K562 (cell line): ENCODE results near the gene SORCS2. TPM values are rescaled to one million over a fixed set of nuclear protein-coding genes. Genes with fewer than 3 reads are reported as not detected.

Experiments used
- ATAC-seq: fragments of 200-7000 bp; cut with Tn5 transposase; 3 replicates; pipeline ENCODE4 v1.9.1; 2020; ENCODE audit warnings: moderate library complexity
- BruUV-seq: library from RNA; stranded (reverse); fragments of 400-500 nt; replicated peaks from 2 replicates; lab custom pipeline; 2021; lab: Mats Ljungman, UMichigan
- CTCF ChIA-PET: fragments of 300-600 bp; formaldehyde crosslinking; extraction: SDS; loops from one replicate; lab custom pipeline; 2021; ENCODE audit warnings: low intra/inter-chr PET ratio; lab: Yijun Ruan, JAX
- POLR2A ChIA-PET: fragments of 300-600, 350-650 bp; sonication (Branson Sonifier 250); formaldehyde crosslinking; extraction: SDS; loops from one replicate; lab custom pipeline; 2021; ENCODE audit warnings: antibody characterized with exemption, inconsistent platforms; lab: Yijun Ruan, JAX
- DNase-seq, 4 experiments: peaks; one replicate each; pipeline versions ENCODE4 v3.0.0 to v3.0.0-alpha.2; 2011 to 2018; ENCODE audit warnings: low spot score in 3 of 4, mixed read lengths in 3 of 4; ENCODE audit errors: extremely low read depth in 1 of 4
- FAIRE-seq: peaks from 2 replicates; lab custom pipeline; 2011; peaks lifted over from hg19 to GRCh38; lab: Jason Lieb, UNC
- H2AFZ ChIP-seq: 2 replicates; pipeline ENCODE4 v1.6.0; 2011; ENCODE audit warnings: low read depth, low read length, control low read depth, inconsistent platforms
- H3K27ac ChIP-seq: fragments of 200-600 bp; 3 replicates; pipeline ENCODE4 v1.8.0; 2011; ENCODE audit warnings: low read depth, mild to moderate bottlenecking, control low read depth, inconsistent platforms, low read length, moderate library complexity, mixed read lengths; ENCODE audit errors: extremely low read depth
- H3K27me3 ChIP-seq, 2 experiments: fragments of 300-600 bp in 1 of 2; 2 replicates in 1 of 2; 3 replicates in 1 of 2; pipeline versions ENCODE4 v1.6.0 to v1.8.0; 2011; ENCODE audit warnings: inconsistent platforms in 2 of 2, low read length in 2 of 2, mild to moderate bottlenecking in 1 of 2, mixed read lengths in 1 of 2, moderate library complexity in 1 of 2; ENCODE audit not compliant: control insufficient read depth in 2 of 2, insufficient read depth in 2 of 2
- H3K36me3 ChIP-seq: fragments of 300-600 bp; 3 replicates; pipeline ENCODE4 v1.8.0; 2011; ENCODE audit warnings: mild to moderate bottlenecking, low read length, inconsistent platforms; ENCODE audit not compliant: control insufficient read depth, insufficient read depth
- H3K4me1 ChIP-seq, 2 experiments: fragments of 200-600 bp in 1 of 2; replicated peaks in 1 of 2; 2 replicates in 1 of 2; 3 replicates in 1 of 2; pipeline versions ENCODE4 v1.5.1 to v1.8.0; 2011; ENCODE audit warnings: inconsistent platforms in 2 of 2, low read length in 2 of 2, mild to moderate bottlenecking in 1 of 2, mixed read lengths in 1 of 2, moderate library complexity in 1 of 2; ENCODE audit not compliant: control insufficient read depth in 2 of 2, insufficient read depth in 2 of 2
- H3K4me2 ChIP-seq: 2 replicates; pipeline ENCODE4 v1.6.1; 2011; ENCODE audit warnings: low read length, control low read depth, inconsistent platforms, mixed read lengths; ENCODE audit not compliant: insufficient read depth
- H3K4me3 ChIP-seq: fragments of 200-600 bp; sonication (generic), shearing (Covaris generic); 2 replicates; pipeline ENCODE4 v1.5.1; 2016; ENCODE audit warnings: control low read depth, inconsistent platforms
- H3K79me2 ChIP-seq: fragments of 200-600 bp; 3 replicates; pipeline ENCODE4 v1.8.0; 2011; ENCODE audit warnings: low read length, inconsistent platforms; ENCODE audit not compliant: control insufficient read depth, insufficient read depth
- H3K9ac ChIP-seq, 2 experiments: 2 replicates each; pipeline versions ENCODE4 v1.6.0 to v1.6.1; 2011; ENCODE audit warnings: low read depth in 2 of 2, low read length in 2 of 2, control low read depth in 1 of 2, inconsistent platforms in 1 of 2, mild to moderate bottlenecking in 1 of 2, mixed read lengths in 1 of 2; ENCODE audit not compliant: insufficient read depth in 1 of 2
- H3K9me1 ChIP-seq: one replicate; pipeline ENCODE4 v1.6.0; 2011; ENCODE audit warnings: inconsistent platforms, mild to moderate bottlenecking, low read length, moderate library complexity; ENCODE audit not compliant: control insufficient read depth, insufficient read depth
- H3K9me3 ChIP-seq: replicated peaks from 2 replicates; pipeline ENCODE4 v1.5.1; 2011; ENCODE audit warnings: low read depth, low read length, inconsistent platforms; ENCODE audit not compliant: control insufficient read depth, insufficient read depth
- H4K20me1 ChIP-seq: replicated peaks from 2 replicates; pipeline ENCODE4 v1.6.1; 2011; ENCODE audit warnings: low read length, inconsistent platforms, mixed read lengths; ENCODE audit not compliant: control insufficient read depth, insufficient read depth
- FOS ChIP-seq: IDR thresholded peaks from 3 replicates; pipeline ENCODE4 v1.6.1; 2011; ENCODE audit not compliant: insufficient read length; ENCODE audit errors: extremely low read depth
- TFAP4 ChIP-seq: sonication (generic); formaldehyde crosslinking; IDR thresholded peaks from 2 replicates; pipeline ENCODE4 v1.8.0; 2022; ENCODE audit warnings: missing genetic modification reagents, mild to moderate bottlenecking, moderate library complexity, borderline replicate concordance
- ZBTB49 ChIP-seq: sonication (generic); formaldehyde crosslinking; IDR thresholded peaks from 2 replicates; pipeline ENCODE4 v1.8.0; 2022; ENCODE audit warnings: missing genetic modification reagents, mild to moderate bottlenecking, borderline replicate concordance
- WGBS: fragments of 100-300 bp; shearing (Covaris generic); methylation state at CpG from one replicate; pipeline ENCODE4 v1.1.6; 2016; ENCODE audit warnings: low coverage, mixed read lengths; ENCODE audit not compliant: insufficient coverage; ENCODE audit errors: missing lambda C conversion rate; 5-methylcytosine and 5-hydroxymethylcytosine counted together
- in situ Hi-C: fragments of 300-500 bp; cut with MboI; formaldehyde crosslinking; loops from 4 replicates; pipeline ENCODE4 v1.15.0; 2018; ENCODE audit warnings: inconsistent platforms, mixed read lengths
- intact Hi-C: fragments of 100-400 bp; cut with micrococcal nuclease; formaldehyde crosslinking; loops from 2 replicates; pipeline ENCODE4 v1.14.2; 2022
- polyA plus RNA-seq, 8 experiments: library from polyadenylated mRNA; depleted of rRNA in 4 of 8; stranded (reverse) in 5 of 8; unstranded in 3 of 8; fragments of >200 nt; fragmentation: Nextera tagmentation in 2 of 8; fragmentation: Illumina TruSeq in 1 of 8; extraction: Ambion mirVana in 2 of 8; extraction: Trizol in 1 of 8; gene quantifications; 2 replicates each; pipeline versions ENCODE4 v1.2.1 to v1.2.3, GENCODE V29; 2011 to 2014; ENCODE audit warnings: inconsistent platforms in 1 of 8, missing spikeins in 1 of 8
- total RNA-seq, 7 experiments: library from RNA; depleted of rRNA in 6 of 7; stranded (reverse); fragments of >200 nt in 6 of 7; fragmentation: Illumina TruSeq in 2 of 7; extraction: Trizol in 2 of 7; gene quantifications; 2 replicates each; pipeline versions ENCODE4 v1.2.1 to v1.2.3, GENCODE V29; 2011 to 2021; ENCODE audit warnings: low replicate concordance in 1 of 7

The SORCS2 gene
- total and polyA plus RNA-seq, 9 of the 15 experiments (the other 6 are each of a cell fraction or from before 2014, with no cell fraction given) = not detected

DNA sequence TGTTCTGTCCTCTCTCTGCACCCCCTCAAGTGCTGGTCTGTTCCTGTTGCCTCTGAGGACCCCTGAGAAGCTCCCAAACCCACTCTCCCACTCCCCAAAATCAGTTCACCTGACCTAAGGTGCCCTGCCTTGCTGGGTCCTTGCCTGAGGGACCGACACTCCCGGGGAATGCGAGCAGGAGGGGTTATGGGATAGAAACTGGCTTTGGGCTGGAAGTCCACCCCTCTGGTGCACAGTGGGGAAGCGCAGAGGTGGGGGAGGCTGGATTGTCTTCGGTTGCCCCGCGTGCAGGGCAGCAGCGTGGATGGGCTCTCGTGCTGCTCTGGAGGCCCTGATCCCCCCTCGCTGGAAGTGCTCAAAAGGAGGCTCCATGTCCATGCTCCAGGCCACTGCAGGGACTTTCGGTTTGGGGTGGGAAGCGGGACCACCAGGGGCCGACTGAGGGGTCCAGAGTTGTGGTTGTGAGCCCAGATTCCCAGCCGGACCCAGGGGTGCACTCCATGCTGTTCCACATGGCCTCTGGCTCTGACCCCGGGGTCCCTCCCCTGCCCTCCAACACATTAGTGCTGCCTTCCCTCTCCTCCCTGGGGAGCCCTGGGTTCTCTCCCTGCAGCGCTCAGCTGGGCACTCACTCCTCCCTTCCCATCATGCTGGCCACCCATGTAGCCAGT, 7.6 kb downstream of the SORCS2 start (continued):
- TF ChIP-seq ZBTB49 (CRISPR knock-in tag) = no peak
- TF ChIP-seq FOS = no peak
- TF ChIP-seq, all 486 proteins: peak for 0

DNA sequence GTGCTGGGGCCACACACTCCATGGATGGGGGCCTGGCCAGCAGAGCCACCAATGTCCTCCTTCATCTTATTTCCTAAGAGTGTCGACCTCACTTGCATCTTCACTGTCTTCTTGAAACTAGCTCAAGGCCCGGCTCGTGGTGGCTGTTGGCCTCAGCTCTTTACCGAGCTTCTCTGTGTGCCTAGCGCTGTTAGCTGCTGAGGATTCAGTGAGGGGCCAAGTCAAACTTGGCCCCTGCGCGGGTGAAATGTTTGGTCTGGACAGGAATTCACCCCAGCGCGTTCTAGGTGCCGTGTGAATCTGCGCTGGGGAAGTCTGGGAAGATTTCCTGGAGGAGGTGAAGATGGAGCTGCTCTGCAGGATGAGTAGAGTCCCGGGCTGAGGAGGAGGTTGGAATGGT, 8.5 kb downstream of the SORCS2 start:
- intact Hi-C loops = no loop called here
- in situ Hi-C loops = no loop called here
- H3K27me3 ChIP-seq = peaks cover 31 to 73% of the 10 kb centered on the region in 2 experiments

More for the DNA sequence above, 8.5 kb downstream of the SORCS2 start:
- Histone ChIP-seq H3K4me1 (no peaks in the 10 kb centered on the region), H4K20me1 (peaks cover 4% of the 10 kb centered on the region; the same call in 1 of the 2 replicates), H3K9me1 (no peaks in the 10 kb centered on the region), H3K27ac (no peak overlapping the region), H3K4me2 (no peak overlapping the region), H3K4me3 (no peak overlapping the region), H3K9ac (no peak overlapping the region), H2AFZ (no peak overlapping the region), H3K36me3 (no peaks in the 10 kb centered on the region), H3K9me3 (no peaks in the 10 kb centered on the region), H3K79me2 (no peaks in the 10 kb centered on the region)
- under 1% methylated on average over 12 of the region's 12 CpGs for WGBS
- TF ChIP-seq TFAP4 (CRISPR knock-in tag) = no peak
- BruUV-seq = no TSS peak
- ChIA-PET CTCF (no interaction called here), POLR2A (interaction anchor here (0.5 kb wide), 1 partner anchor 49 kb away, joined by 3 read pairs; no protein-coding TSS in a partner anchor)
- DNase-seq (no peak), ATAC-seq (no peak), FAIRE-seq (no peak)
